Measurements from ENCODE around the gene GHRHR.

DNA sequence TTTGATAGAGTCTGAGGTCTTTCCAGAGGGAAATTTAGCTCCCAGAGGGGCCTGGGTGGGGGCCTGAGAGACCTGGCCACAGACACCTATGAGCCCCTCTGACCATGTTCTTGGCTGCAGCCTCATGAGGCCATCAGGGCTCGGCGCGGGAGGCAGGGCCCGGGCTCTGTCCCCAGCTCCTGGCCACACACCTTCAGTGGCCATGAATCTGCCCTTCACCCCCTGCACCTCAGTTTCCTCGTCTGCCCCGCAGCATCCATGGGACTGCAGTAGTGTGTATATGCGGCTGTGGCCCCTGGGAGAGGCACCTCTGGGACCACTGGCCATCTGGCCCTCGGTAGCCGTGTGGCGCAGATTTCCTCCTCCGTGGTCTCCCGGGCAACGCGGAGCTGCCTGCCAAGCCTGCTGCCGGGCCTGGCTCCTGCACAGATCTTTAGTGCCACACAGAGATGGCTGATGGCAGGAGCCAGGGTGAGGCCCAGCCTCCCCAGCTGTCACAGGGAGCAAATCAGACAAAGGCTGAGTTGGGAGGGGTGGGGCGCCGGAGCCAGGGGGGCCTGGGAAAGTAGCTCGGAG lies 64.8 kb downstream of the GHRHR start:
- TF ChIP-seq EP300 (IDR thresholded peaks at IDR 0.05) = no peak
- TF ChIP-seq, protein P1, sequence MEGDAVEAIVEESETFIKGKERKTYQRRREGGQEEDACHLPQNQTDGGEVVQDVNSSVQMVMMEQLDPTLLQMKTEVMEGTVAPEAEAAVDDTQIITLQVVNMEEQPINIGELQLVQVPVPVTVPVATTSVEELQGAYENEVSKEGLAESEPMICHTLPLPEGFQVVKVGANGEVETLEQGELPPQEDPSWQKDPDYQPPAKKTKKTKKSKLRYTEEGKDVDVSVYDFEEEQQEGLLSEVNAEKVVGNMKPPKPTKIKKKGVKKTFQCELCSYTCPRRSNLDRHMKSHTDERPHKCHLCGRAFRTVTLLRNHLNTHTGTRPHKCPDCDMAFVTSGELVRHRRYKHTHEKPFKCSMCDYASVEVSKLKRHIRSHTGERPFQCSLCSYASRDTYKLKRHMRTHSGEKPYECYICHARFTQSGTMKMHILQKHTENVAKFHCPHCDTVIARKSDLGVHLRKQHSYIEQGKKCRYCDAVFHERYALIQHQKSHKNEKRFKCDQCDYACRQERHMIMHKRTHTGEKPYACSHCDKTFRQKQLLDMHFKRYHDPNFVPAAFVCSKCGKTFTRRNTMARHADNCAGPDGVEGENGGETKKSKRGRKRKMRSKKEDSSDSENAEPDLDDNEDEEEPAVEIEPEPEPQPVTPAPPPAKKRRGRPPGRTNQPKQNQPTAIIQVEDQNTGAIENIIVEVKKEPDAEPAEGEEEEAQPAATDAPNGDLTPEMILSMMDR (IDR thresholded peaks at IDR 0.05) = no peak
